IMR-90 (cell line): ENCODE data around the gene RNU1-4.
"Not testable (repeated sequence)": the region's sequence is repeated elsewhere in the genome, so short reads cannot be mapped to it uniquely, and the experiment has no call there.

Experiments used
- CEBPB ChIP-seq: IDR thresholded peaks from 2 replicates; pipeline ENCODE4 v1.6.1; 2012; ENCODE audit warnings: low read depth, low read length, improper control_type of control experiment
- MAFK ChIP-seq: IDR thresholded peaks from 2 replicates; pipeline ENCODE4 v1.6.1; 2012; ENCODE audit warnings: low read depth, low read length, improper control_type of control experiment
- MXI1 ChIP-seq: IDR thresholded peaks from 2 replicates; pipeline ENCODE4 v1.6.1; 2012; ENCODE audit warnings: low read depth, mild to moderate bottlenecking, low read length, moderate library complexity, borderline replicate concordance
- NFE2L2 ChIP-seq: fragments of 150-350 bp; IDR thresholded peaks from 2 replicates; pipeline ENCODE4 v1.6.1; 2016; ENCODE audit warnings: low read depth, mild to moderate bottlenecking, low read length
- POLR2A ChIP-seq: IDR thresholded peaks from 2 replicates; pipeline ENCODE4 v1.6.1; 2012; ENCODE audit warnings: mild to moderate bottlenecking, low read depth, low read length
- RFX5 ChIP-seq: IDR thresholded peaks from 2 replicates; pipeline ENCODE4 v1.8.0; 2012; ENCODE audit warnings: low read depth, mild to moderate bottlenecking, low read length, moderate library complexity
- SMC3 ChIP-seq: fragments of 150-350 bp; IDR thresholded peaks from 2 replicates; pipeline ENCODE4 v1.6.1; 2016; ENCODE audit warnings: low read depth, mild to moderate bottlenecking, antibody characterized with exemption, low read length, moderate library complexity
- TF ChIP-seq, protein P1 (sequence below): conservative IDR thresholded peaks from 2 replicates; pipeline ENCODE4 v1.5.1; 2012; ENCODE audit warnings: mild to moderate bottlenecking, low read depth, low read length, improper control_type of control experiment
- TF ChIP-seq, protein P2 (sequence below): fragments of 150-350 bp; IDR thresholded peaks from 2 replicates; pipeline ENCODE4 v1.6.1; 2017; ENCODE audit warnings: mild to moderate bottlenecking, antibody characterized with exemption, low read length, low read depth
- TF ChIP-seq, protein P3 (sequence below): fragments of 150-350 bp; IDR thresholded peaks from 2 replicates; pipeline ENCODE4 v1.6.1; 2016; ENCODE audit warnings: low read depth, mild to moderate bottlenecking, low read length, moderate library complexity, borderline replicate concordance

DNA sequence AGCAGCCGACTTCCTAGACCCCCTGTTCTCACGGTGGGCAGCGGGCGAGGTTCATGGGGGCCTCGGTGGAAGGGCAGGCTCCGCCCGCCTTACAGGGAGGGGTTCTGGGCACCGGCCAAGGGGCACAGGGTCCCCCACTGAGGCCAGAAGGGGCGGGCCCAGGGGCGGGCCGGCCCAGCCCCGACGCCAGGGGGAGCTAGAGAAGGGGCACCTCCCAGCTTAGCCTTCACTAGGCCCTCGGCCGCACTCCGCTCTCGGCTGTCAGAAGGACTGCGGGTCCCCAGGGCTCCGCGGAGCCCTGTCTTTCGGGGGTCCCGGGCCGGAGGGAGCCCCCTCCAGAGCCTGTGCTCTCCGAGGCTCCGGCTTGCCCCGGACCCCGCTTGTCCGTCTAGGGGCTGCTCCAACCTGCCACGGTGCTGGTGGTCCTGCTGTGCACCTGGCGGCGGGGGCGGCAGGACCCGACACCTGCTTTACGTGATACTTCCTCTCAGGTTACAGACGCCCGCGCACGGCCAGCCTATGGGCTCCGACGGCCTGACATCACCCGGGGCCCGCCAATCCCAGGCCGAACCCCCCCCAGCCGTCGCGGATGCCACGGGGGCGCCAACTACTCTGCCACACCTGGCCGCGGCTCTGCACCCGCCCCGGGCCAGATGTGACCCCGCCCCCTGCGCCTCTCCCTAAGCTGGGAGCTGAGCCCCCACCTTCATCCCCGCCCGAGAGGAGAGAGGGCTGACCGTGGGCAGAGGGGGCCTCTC, 40.0 kb upstream of the RNU1-4 start:
- TF ChIP-seq, protein P1, sequence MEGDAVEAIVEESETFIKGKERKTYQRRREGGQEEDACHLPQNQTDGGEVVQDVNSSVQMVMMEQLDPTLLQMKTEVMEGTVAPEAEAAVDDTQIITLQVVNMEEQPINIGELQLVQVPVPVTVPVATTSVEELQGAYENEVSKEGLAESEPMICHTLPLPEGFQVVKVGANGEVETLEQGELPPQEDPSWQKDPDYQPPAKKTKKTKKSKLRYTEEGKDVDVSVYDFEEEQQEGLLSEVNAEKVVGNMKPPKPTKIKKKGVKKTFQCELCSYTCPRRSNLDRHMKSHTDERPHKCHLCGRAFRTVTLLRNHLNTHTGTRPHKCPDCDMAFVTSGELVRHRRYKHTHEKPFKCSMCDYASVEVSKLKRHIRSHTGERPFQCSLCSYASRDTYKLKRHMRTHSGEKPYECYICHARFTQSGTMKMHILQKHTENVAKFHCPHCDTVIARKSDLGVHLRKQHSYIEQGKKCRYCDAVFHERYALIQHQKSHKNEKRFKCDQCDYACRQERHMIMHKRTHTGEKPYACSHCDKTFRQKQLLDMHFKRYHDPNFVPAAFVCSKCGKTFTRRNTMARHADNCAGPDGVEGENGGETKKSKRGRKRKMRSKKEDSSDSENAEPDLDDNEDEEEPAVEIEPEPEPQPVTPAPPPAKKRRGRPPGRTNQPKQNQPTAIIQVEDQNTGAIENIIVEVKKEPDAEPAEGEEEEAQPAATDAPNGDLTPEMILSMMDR = not testable (repeated sequence)
- not testable (repeated sequence) for TF ChIP-seq SMC3, POLR2A, CEBPB, RFX5, MAFK, MXI1, NFE2L2
- TF ChIP-seq, protein P2, sequence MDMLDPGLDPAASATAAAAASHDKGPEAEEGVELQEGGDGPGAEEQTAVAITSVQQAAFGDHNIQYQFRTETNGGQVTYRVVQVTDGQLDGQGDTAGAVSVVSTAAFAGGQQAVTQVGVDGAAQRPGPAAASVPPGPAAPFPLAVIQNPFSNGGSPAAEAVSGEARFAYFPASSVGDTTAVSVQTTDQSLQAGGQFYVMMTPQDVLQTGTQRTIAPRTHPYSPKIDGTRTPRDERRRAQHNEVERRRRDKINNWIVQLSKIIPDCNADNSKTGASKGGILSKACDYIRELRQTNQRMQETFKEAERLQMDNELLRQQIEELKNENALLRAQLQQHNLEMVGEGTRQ = not testable (repeated sequence)
- TF ChIP-seq, protein P3, sequence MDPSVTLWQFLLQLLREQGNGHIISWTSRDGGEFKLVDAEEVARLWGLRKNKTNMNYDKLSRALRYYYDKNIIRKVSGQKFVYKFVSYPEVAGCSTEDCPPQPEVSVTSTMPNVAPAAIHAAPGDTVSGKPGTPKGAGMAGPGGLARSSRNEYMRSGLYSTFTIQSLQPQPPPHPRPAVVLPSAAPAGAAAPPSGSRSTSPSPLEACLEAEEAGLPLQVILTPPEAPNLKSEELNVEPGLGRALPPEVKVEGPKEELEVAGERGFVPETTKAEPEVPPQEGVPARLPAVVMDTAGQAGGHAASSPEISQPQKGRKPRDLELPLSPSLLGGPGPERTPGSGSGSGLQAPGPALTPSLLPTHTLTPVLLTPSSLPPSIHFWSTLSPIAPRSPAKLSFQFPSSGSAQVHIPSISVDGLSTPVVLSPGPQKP = not testable (repeated sequence)
